ENCODE results near the gene SCN9A. TPM values are rescaled to one million over a fixed set of nuclear protein-coding genes. Genes with fewer than 3 reads are reported as not detected.

Gene SCN9A
- total and polyA plus RNA-seq, 2 of the 4 experiments (the other 2 are of a cell fraction) = 40.1 to 135 TPM

DNA sequence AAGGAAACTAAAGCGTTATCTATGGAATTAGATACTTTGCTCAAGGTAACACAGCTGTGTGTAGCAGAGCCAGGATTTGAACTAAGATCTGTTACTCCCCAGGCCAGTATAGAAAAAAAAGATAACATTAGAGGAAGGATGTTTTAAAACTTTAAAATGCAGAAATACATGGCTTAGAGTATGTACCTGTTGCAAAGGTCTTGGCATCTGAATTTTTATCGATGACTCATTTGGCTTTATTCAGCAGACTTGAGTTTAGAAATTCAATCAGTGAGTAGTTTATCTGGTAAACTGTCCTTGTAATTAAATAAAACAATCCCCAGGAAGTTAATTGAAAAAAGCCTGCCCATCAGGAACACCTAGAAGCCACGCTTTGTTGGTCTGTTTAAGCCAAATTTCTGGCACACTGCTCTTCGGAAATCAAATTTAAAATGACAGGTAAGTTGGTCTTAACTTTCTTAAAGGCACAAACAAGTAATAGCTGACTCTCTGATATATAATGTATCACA lies 36.9 kb downstream of the SCN9A start:
- Histone ChIP-seq H2BK15ac (ENCODE audit: low read depth, low read length) (no peak overlapping the region), H2AK9ac (replicated peaks; ENCODE audit: low read depth, low read length, poor library complexity) (no peak overlapping the region), H3K9me3 (ENCODE audit: control insufficient read depth, insufficient read depth, low read length) (no peaks in the 10 kb centered on the region), H3K4me2 (ENCODE audit: low read depth, low read length) (no peak overlapping the region), H3K4me3 (ENCODE audit: insufficient read depth, low read depth, low read length) (no peak overlapping the region), H2BK120ac (ENCODE audit: low read depth, low read length) (no peak overlapping the region), H2AFZ (replicated peaks; ENCODE audit: low read length, poor library complexity) (no peak overlapping the region), H3K27me3 (ENCODE audit: control insufficient read depth, insufficient read depth, low read length) (no peaks in the 10 kb centered on the region), H3K18ac (ENCODE audit: low read depth, low read length) (no peak overlapping the region), H4K8ac (ENCODE audit: low read depth in 2 of 2, low read length in 2 of 2) (no peak overlapping the region), H2AK5ac (ENCODE audit: low read depth, low read length) (no peak overlapping the region), H3K23ac (ENCODE audit: low read depth, low read length) (no peak overlapping the region), H3K4ac (ENCODE audit: low read depth, low read length) (no peak overlapping the region), H4K5ac (ENCODE audit: low read depth, low read length) (no peak overlapping the region), H3K36me3 (ENCODE audit: control insufficient read depth, insufficient read depth, low read length) (no peaks in the 10 kb centered on the region), H3K27ac (ENCODE audit: insufficient read depth, low read length) (no peak overlapping the region), H3K4me1 (ENCODE audit: control insufficient read depth, insufficient read depth, low read length) (peaks cover 3% of the 10 kb centered on the region), H3K56ac (ENCODE audit: extremely low read depth, insufficient read depth, low read length) (no peak overlapping the region), H2BK5ac (ENCODE audit: low read depth, low read length, poor library complexity, severe bottlenecking) (no peak overlapping the region), H3K9ac (ENCODE audit: low read depth, low read length) (no peak overlapping the region), H4K91ac (ENCODE audit: insufficient read depth, low read depth, low read length) (no peak overlapping the region), H4K20me1 (ENCODE audit: insufficient read depth, low read length) (no peaks in the 10 kb centered on the region), H2BK20ac (ENCODE audit: low read depth, low read length) (no peak overlapping the region), H3K14ac (replicated peaks; ENCODE audit: low read depth, low read length) (no peak overlapping the region), H3K9me1 (ENCODE audit: insufficient read depth, low read length) (peaks cover 2% of the 10 kb centered on the region; the same call in 1 of the 2 replicates), H3K79me1 (ENCODE audit: low read depth in 1 of 2, low read length in 2 of 2) (peaks cover 22 to 33% of the 10 kb centered on the region in 2 experiments)
- TF ChIP-seq SMC3 (IDR thresholded peaks at IDR 0.05; ENCODE audit: low read depth, low read length) (no peak), RAD21 (IDR thresholded peaks at IDR 0.05; ENCODE audit: low read length) (no peak), POLR2A (IDR thresholded peaks at IDR 0.05; ENCODE audit: low read depth, low read length) (no peak)
- ChIA-PET POLR2A (ENCODE audit: unreplicated experiment) (no interaction called here), CTCF (no interaction called here)
- WGBS, 2 experiments (ENCODE audit: extremely low coverage in 2 of 2, insufficient read length in 1 of 2) = no CpG with 5 or more reads among the region's 4 CpGs
- BruUV-seq (replicated peaks) = no TSS peak
- dilution Hi-C loops (cut with HindIII; ENCODE audit: low sequenced_read_pairs, unreplicated experiment) = no loop called here
- no peak for DNase-seq
- ATAC-seq (ENCODE audit: low read depth) = no peak
- intact Hi-C loops (cut with micrococcal nuclease) = no loop called here
- in situ Hi-C loops (cut with MboI; ENCODE audit: low sequenced_read_pairs) = no loop called here
